HG03432 (cell line): ENCODE measurements around the gene KANK2.

Experiments
- ATAC-seq: cut with Tn5 transposase; IDR thresholded peaks from one replicate; pipeline ENCODE4 v1.9.1; 2021; ENCODE audit warnings: mild to moderate bottlenecking, moderate library complexity; ENCODE audit not compliant: unreplicated experiment

Gene KANK2

GRCh38 chr19:11226716-11227166 is 29.4 kb upstream of the KANK2 start:
- ATAC-seq: no peak

GRCh38 chr19:11225815-11226214 is 28.5 kb upstream of the KANK2 start:
- no peak for ATAC-seq

- no peak for ATAC-seq
Measured at GRCh38 chr19:11225172-11225571, 27.8 kb upstream of the KANK2 start.

- ATAC-seq: no peak
Measured at GRCh38 chr19:11224429-11224828, 27.1 kb upstream of the KANK2 start.

- ATAC-seq: no peak
Measured at GRCh38 chr19:11223200-11223599, 25.9 kb upstream of the KANK2 start.

- ATAC-seq: no peak
Measured at GRCh38 chr19:11221082-11221598, 23.8 kb upstream of the KANK2 start.

GRCh38 chr19:11214387-11214786 is 17.0 kb upstream of the KANK2 start:
- ATAC-seq: no peak

- ATAC-seq: no peak
Measured at GRCh38 chr19:11210656-11210928, 13.2 kb upstream of the KANK2 start.

- ATAC-seq: no peak
Measured at GRCh38 chr19:11209839-11210655, 12.7 kb upstream of the KANK2 start.

- no peak for ATAC-seq
Measured at GRCh38 chr19:11208561-11209471, 11.5 kb upstream of the KANK2 start.

GRCh38 chr19:11205939-11206570 is 8.7 kb upstream of the KANK2 start:
- no peak for ATAC-seq

- ATAC-seq: no peak
Measured at GRCh38 chr19:11204943-11205349, 7.6 kb upstream of the KANK2 start.

- no peak for ATAC-seq
Measured at GRCh38 chr19:11204076-11204602, 6.8 kb upstream of the KANK2 start.

GRCh38 chr19:11203194-11204075 is 6.1 kb upstream of the KANK2 start:
- no peak for ATAC-seq

- no peak for ATAC-seq
Measured at GRCh38 chr19:11202488-11203193, 5.3 kb upstream of the KANK2 start.

GRCh38 chr19:11201791-11202190 is 4.4 kb upstream of the KANK2 start:
- no peak for ATAC-seq

GRCh38 chr19:11200931-11201330 is 3.6 kb upstream of the KANK2 start:
- no peak for ATAC-seq

GRCh38 chr19:11200015-11200574 is 2.8 kb upstream of the KANK2 start:
- ATAC-seq: no peak

GRCh38 chr19:11199517-11199916 is 2.2 kb upstream of the KANK2 start:
- ATAC-seq: no peak
